C1 segment of cervical spinal cord (tissue), 14 donors: ENCODE measurements around the gene EID3.
"Not testable (repeated sequence)": the region's sequence is repeated elsewhere in the genome, so short reads cannot be mapped to it uniquely, and the experiment has no call there.

Experiments
- DNase-seq, 14 donors: peaks; one replicate each; lab custom pipeline; 2025; lab: John Stamatoyannopoulos, UW

Gene EID3

GRCh38 chr12:104312202-104312601, 8.7 kb downstream of the EID3 start:
- DNase-seq = no peak

GRCh38 chr12:104312654-104313053, 9.1 kb downstream of the EID3 start:
- DNase-seq = no peak

DNA sequence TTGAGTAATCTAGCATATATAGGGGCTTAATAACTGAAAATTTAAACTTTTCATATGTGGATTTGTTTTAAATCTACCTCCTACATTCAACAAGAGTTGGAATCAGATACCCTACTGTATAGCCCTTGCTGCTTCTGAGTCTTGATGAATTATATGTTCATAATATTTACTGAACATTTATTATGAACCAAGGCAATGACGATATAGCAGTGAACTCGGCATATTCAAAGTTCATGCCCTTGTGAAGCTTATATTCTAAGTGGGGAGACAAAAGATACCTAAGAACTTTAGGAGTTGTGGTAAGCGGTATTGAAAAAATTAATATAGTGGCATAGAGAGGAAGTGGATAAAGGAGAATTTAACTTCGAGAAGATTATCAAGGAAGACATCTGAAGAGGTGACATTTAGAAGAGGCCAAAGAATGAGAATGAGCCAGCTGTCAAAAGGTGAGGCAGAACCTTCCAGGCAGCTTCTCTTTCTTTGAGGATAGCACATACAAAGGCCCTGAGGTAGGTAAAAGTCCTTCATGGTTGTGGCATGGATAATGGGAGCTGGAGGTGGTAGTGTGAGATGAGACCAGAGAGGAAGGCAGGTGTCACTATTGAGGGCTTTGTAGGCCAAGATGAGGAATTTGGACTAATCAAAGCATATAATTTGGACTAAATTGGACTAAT, 10.2 kb downstream of the EID3 start:
- DNase-seq = no peak

- DNase-seq = no peak
These were observed 10.7 kb downstream of the EID3 start for GRCh38 chr12:104314242-104314614.

DNA sequence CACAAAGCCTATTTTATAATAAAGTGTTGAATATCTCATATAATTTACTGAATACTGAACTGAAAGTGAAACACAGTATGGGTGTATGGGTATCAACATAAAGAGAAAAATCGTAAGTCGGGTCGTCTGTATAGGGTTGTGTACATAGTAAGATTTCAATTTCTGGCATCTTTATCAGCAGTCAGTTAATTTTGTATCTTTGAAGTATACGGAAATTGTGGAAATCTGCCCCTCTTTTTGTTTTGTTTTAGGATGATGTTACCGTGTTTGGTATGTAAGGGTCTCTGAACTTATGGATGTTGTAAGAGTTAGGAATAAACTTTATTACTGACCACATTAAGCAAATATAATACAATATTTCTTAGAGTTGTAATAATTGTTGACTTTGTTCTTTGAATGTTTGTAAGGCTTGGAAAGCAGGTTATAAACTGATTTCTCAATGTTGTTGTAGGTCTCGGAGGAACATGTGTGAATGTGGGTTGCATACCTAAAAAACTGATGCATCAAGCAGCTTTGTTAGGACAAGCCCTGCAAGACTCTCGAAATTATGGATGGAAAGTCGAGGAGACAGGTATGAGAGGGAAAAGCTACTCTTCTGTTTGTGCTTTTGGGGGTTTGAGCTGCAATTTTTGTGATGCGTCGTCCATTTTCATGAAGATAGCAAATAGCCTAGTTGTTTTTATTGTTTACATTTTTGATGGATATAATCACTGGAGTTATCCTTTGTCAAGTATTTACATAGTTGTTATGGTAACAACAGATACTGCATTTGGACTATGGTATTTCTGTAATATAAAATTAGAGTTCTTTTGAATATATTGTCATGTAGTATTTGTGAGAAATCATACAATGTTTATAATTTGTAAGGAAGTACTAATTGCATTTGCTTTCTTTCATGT, 12.0 kb downstream of the EID3 start:
- DNase-seq = no peak

- DNase-seq = no peak
These were observed 13.4 kb downstream of the EID3 start for GRCh38 chr12:104316936-104317335.

- DNase-seq = no peak
These were observed 14.1 kb downstream of the EID3 start for GRCh38 chr12:104317538-104318210.

GRCh38 chr12:104319028-104319427, 15.5 kb downstream of the EID3 start:
- DNase-seq = no peak

DNA sequence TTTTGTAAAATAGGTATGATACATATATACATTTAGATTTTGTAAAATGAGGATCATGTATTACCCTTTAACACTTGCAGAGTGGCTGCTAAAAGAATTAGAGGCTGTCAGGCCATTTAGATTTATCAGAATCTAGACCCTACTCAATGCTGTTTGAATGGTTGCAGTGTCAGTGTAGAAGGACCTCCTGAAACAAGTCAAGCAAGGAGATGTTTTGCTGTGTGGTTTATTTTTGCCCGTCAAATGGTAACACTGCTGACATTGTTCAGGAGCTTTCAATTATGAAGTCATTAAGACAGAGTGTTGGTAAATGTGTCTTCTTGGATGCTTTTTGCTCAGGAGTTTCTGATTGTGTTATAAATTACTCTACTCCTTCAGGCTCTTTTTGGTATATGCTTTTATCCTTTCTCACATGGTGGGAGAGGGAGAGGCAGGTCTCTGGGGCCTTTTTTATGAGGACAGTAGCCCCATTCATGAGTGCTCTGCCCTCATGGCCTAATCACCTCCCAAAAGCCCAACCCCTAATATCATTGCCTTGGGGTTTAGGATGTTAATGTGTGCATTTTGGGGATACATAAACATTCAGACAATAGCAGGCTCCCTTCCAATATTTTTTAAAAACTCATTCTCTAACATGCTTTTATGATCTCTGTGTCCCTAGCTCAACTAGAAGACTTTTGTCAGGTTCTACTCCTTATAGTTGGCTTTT, 16.5 kb downstream of the EID3 start:
- DNase-seq = no peak

- no peak for DNase-seq
These were observed 17.1 kb downstream of the EID3 start for GRCh38 chr12:104320627-104321024.

- no peak for DNase-seq
These were observed 18.4 kb downstream of the EID3 start for GRCh38 chr12:104321949-104322348.

DNA sequence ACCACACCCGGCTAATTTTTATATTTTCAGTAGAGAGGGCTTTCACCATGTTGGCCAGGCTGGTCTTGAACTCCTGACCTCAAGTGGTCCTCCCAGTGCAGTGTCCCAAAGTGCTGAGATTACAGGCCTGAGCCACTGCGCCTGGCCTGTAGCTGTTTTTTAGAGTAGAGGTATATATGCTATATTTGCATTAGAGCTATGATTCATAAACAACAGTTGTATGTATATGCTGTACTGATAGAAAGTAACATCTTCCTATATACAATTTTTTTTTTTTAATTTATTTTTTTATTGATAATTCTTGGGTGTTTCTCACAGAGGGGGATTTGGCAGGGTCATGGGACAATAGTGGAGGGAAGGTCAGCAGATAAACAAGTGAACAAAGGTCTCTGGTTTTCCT, 19.0 kb downstream of the EID3 start:
- DNase-seq = not testable (repeated sequence)

- DNase-seq = no peak
These were observed 20.4 kb downstream of the EID3 start for GRCh38 chr12:104323899-104324298.

- not testable (repeated sequence) for DNase-seq
These were observed 24.7 kb downstream of the EID3 start for GRCh38 chr12:104328278-104328677.

DNA sequence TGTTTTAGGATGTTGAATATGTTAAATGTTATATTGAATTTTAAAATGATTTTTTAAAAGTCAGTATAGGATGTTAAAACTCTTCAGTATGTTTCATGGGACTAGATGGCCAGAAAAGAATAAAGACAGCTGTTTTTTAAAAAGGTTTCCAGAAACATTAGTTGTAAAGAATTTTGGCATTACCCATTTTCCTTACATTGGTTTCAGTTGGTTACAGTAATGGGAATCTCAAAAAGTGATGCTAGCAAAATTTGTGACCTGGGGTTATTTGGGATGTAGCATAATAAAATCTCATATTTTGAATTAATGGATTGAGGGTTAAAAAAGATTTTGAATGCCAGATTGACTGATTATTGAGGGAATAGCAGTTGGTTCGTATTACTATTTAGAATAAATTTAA, 25.3 kb downstream of the EID3 start:
- DNase-seq = no peak

GRCh38 chr12:104329707-104330532, 26.4 kb downstream of the EID3 start:
- DNase-seq = no peak

DNA sequence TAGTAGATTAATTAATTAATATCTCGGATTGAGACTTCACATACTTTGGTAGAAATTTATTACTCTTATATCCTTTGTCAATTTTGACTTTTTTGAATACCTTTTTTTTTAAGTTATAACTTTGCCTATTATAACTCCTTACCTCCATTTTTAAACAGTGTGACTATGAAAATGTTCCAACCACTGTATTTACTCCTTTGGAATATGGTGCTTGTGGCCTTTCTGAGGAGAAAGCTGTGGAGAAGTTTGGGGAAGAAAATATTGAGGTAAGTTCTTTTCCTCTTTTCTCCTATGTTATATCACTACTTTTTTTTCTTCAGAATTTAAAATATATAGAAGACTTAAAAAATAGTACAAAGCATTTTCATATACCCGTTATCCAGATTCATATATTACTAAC, 27.8 kb downstream of the EID3 start:
- no peak for DNase-seq

DNA sequence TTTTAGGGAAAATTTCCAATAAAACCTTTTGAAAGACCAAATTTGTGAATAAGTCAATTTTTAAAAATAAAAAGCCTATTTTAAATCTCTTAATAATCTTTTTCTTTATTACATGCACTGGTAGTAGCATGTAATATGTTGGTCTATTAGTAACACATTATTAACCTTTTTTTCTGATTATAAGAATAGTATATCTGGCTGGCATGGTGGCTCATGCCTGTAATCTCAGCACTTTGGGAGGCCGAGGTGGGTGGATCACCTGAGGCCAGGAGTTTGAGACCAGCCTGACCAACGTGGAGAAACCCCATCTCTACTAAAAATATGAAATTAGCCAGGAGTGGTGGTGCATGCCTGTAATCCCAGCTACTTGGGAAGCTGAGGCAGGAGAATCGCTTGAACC, 28.7 kb downstream of the EID3 start:
- DNase-seq = not testable (repeated sequence)

GRCh38 chr12:104333692-104334255, 30.2 kb downstream of the EID3 start:
- DNase-seq = no peak

DNA sequence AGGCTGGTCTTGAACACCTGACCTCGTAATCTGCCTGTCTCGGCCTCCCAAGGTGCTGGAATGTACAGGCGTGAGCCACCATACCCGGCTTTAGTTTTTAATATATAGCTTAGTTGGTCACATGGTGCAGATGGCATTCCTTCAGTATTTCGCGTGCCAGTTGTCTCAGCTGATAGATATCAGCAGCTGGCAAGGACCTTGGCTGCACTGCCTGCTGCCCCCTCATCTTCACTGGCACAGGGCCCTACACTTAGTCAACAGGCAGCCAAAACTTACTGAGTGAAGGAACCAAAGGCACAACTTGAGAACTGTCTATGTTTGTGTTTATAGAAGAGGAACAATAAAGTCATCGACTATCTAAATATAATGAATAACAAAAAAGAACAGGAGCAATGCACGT, 31.0 kb downstream of the EID3 start:
- DNase-seq = no peak

DNA sequence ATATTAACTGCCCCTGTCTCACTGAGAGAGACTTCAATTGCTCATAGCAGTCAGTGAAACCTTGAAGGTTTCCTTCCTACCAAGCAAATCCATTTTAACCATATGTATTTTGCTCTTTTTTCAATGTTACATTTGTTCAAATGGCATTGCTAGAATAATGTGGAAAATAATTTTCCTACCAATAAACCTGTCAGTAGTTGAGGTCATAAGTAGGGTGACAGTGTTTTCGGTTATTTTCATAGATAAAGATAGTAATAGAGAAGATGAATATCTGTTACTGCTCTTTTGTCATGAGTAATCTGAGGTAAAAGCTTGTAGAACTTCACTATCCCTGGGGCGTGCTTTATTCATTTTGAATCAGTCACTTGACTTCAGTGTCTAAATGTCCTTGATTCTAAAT, 32.6 kb downstream of the EID3 start:
- no peak for DNase-seq
